HepG2 (cell line): Measurements from ENCODE around the gene AGXT. TPM values are rescaled to one million over a fixed set of nuclear protein-coding genes. Genes with fewer than 3 reads are reported as not detected.
A peak's percentile ranks its signal among the peaks of the same experiment; 100 is the strongest.

Experiments used
- ARID4A ChIP-seq: sonication (generic); formaldehyde crosslinking; IDR thresholded peaks from 2 replicates; pipeline ENCODE4 v1.5.0; 2020; ENCODE audit warnings: mild to moderate bottlenecking, missing genetic modification reagents, borderline replicate concordance
- ARNT ChIP-seq: fragments of 450-650 bp; IDR thresholded peaks from 2 replicates; pipeline ENCODE4 v1.6.1; 2017
- CREB3 ChIP-seq: sonication (generic); formaldehyde crosslinking; IDR thresholded peaks from 2 replicates; pipeline ENCODE4 v1.5.0; 2020; ENCODE audit warnings: missing genetic modification reagents
- ETV6 ChIP-seq: sonication (generic); formaldehyde crosslinking; conservative IDR thresholded peaks from 2 replicates; pipeline ENCODE4 v1.4.0; 2020; ENCODE audit warnings: missing genetic modification reagents
- FOXK2 ChIP-seq: fragments of 450-650 bp; IDR thresholded peaks from 2 replicates; pipeline ENCODE4 v1.6.1; 2016
- GLI4 ChIP-seq: sonication (generic); formaldehyde crosslinking; IDR thresholded peaks from 2 replicates; pipeline ENCODE4 v1.5.1; 2020; ENCODE audit warnings: missing genetic modification reagents, mild to moderate bottlenecking, moderate library complexity, borderline replicate concordance
- PTBP1 ChIP-seq: fragments of 200-400 bp; formaldehyde crosslinking; IDR thresholded peaks from 2 replicates; pipeline ENCODE4 v1.6.1; 2018; ENCODE audit warnings: low read length, low read depth; ENCODE audit not compliant: poor library complexity, severe bottlenecking
- RCOR2 ChIP-seq: IDR thresholded peaks from 2 replicates; pipeline ENCODE4 v1.6.1; 2016; ENCODE audit warnings: missing biosample characterization, missing genetic modification reagents
- SALL2 ChIP-seq: sonication (generic); formaldehyde crosslinking; IDR thresholded peaks from 2 replicates; pipeline ENCODE4 v1.8.1; 2023; ENCODE audit warnings: mild to moderate bottlenecking, missing genetic modification reagents, inconsistent platforms
- SCMH1 ChIP-seq: sonication (generic); formaldehyde crosslinking; IDR thresholded peaks from 2 replicates; pipeline ENCODE4 v1.9.0; 2021; ENCODE audit warnings: missing genetic modification reagents, mild to moderate bottlenecking, borderline replicate concordance
- SMAD9 ChIP-seq: sonication (generic); formaldehyde crosslinking; IDR thresholded peaks from 2 replicates; pipeline ENCODE4 v1.5.1; 2020; ENCODE audit warnings: mild to moderate bottlenecking, missing genetic modification reagents
- TBP ChIP-seq: sonication (generic); formaldehyde crosslinking; IDR thresholded peaks from 2 replicates; pipeline ENCODE4 v1.5.0; 2020; ENCODE audit warnings: missing genetic modification reagents
- THAP8 ChIP-seq: sonication (generic); formaldehyde crosslinking; IDR thresholded peaks from 2 replicates; pipeline ENCODE4 v1.5.1; 2020; ENCODE audit warnings: missing genetic modification reagents, mild to moderate bottlenecking, borderline replicate concordance
- TIGD3 ChIP-seq: sonication (generic); formaldehyde crosslinking; IDR thresholded peaks from 2 replicates; pipeline ENCODE4 v1.5.1; 2020; ENCODE audit warnings: mild to moderate bottlenecking, missing genetic modification reagents, borderline replicate concordance
- ZBTB25 ChIP-seq: IDR thresholded peaks from 2 replicates; pipeline ENCODE4 v1.6.1; 2018; ENCODE audit warnings: missing genetic modification reagents
- ZNF431 ChIP-seq: sonication (generic); formaldehyde crosslinking; IDR thresholded peaks from 2 replicates; pipeline ENCODE4 v1.9.0; 2022; ENCODE audit warnings: missing genetic modification reagents, low read depth, mild to moderate bottlenecking, borderline replicate concordance
- ZNF552 ChIP-seq: sonication (generic); formaldehyde crosslinking; IDR thresholded peaks from 2 replicates; pipeline ENCODE4 v1.9.0; 2022; ENCODE audit warnings: missing genetic modification reagents, mild to moderate bottlenecking, borderline replicate concordance
- ZNF577 ChIP-seq: sonication (generic); formaldehyde crosslinking; IDR thresholded peaks from 2 replicates; pipeline ENCODE4 v1.4.0; 2020; ENCODE audit warnings: mild to moderate bottlenecking, low read depth, missing genetic modification reagents, borderline replicate concordance
- ZNF775 ChIP-seq: sonication (generic); formaldehyde crosslinking; IDR thresholded peaks from 2 replicates; pipeline ENCODE4 v1.4.0; 2020; ENCODE audit warnings: missing genetic modification reagents, mild to moderate bottlenecking, moderate library complexity, borderline replicate concordance
- ZNF850 ChIP-seq: sonication (generic); formaldehyde crosslinking; conservative IDR thresholded peaks from 2 replicates; pipeline ENCODE4 v1.9.0; 2021; ENCODE audit warnings: mild to moderate bottlenecking, missing genetic modification reagents
- polyA plus RNA-seq, 8 experiments: library from polyadenylated mRNA; depleted of rRNA in 3 of 8; stranded (reverse) in 7 of 8; unstranded in 1 of 8; fragments of >200 nt; fragmentation: Illumina TruSeq in 4 of 8; extraction: Trizol in 4 of 8; gene quantifications; 2 replicates each; pipeline versions ENCODE4 v1.2.1 to v1.2.3, GENCODE V29; 2011 to 2016; ENCODE audit warnings: low read depth in 4 of 8, missing spikeins in 1 of 8, mixed read lengths in 1 of 8; ENCODE audit not compliant: insufficient read depth in 1 of 8
- total RNA-seq, 5 experiments: library from RNA; depleted of rRNA; stranded (reverse); fragments of >200 nt; fragmentation: Illumina TruSeq; extraction: Trizol; gene quantifications; 2 replicates each; pipeline ENCODE4 v1.2.3, GENCODE V29; 2016; ENCODE audit warnings: low read depth in 1 of 5

The AGXT gene
- total and polyA plus RNA-seq, 2 of the 13 experiments (the other 11 are each of a cell fraction or from before 2014, with no cell fraction given), result 41.9 to 96.1 TPM

GRCh38 chr2:240873805-240874714 is 5.4 kb downstream of the AGXT start (continued):
- no peak for TF ChIP-seq THAP8
- no peak for TF ChIP-seq ZNF577 (CRISPR knock-in tag)
- TF ChIP-seq ZNF431, result peak; percentile 86
- no peak for TF ChIP-seq GLI4 (CRISPR knock-in tag)
- TF ChIP-seq ARNT, result no peak
- TF ChIP-seq CREB3 (CRISPR knock-in tag), result no peak; the same call in 1 of the 2 replicates
- TF ChIP-seq TIGD3, result no peak
- TF ChIP-seq SALL2 (CRISPR knock-in tag), result 0 out of 2 replicates have a peak, but pooled peaks have one; percentile 44
- no peak for TF ChIP-seq FOXK2
- no peak for TF ChIP-seq ZNF850
- peak; percentile 88; the same call in 1 of the 2 replicates for TF ChIP-seq ZNF552
- no peak for TF ChIP-seq TBP (CRISPR knock-in tag)
- TF ChIP-seq ETV6 (CRISPR knock-in tag), result no peak; the same call in 1 of the 2 replicates
- TF ChIP-seq SCMH1 (CRISPR knock-in tag), result no peak
- 0 out of 2 replicates have a peak, but pooled peaks have one; percentile 56 for TF ChIP-seq RCOR2 (CRISPR knock-in tag)
- no peak for TF ChIP-seq ZNF775
- TF ChIP-seq PTBP1, result no peak
- TF ChIP-seq ARID4A, result peak; percentile 91; the same call in 1 of the 2 replicates
- peak; percentile 78 for TF ChIP-seq ZBTB25 (CRISPR knock-in tag)
- TF ChIP-seq SMAD9 (CRISPR knock-in tag), result no peak
